ENCODE data around the gene PTH1R.

The PTH1R gene

GRCh38 chr3:46950650-46951241 is 73.2 kb downstream of the PTH1R start:
- Histone ChIP-seq H3K27ac (replicated peaks) (no peak overlapping the region), H3K4me3 (replicated peaks; ENCODE audit: insufficient read depth, low read length) (no peak overlapping the region), H3K27me3 (ENCODE audit: insufficient read depth, poor library complexity, severe bottlenecking) (no peaks in the 10 kb centered on the region)
- TF ChIP-seq REST (IDR thresholded peaks at IDR 0.05; ENCODE audit: insufficient replicate concordance, low read depth) (no peak), SPI1 (IDR thresholded peaks at IDR 0.05; ENCODE audit: borderline replicate concordance, low read depth) (peak; percentile 75)
- no peak for DNase-seq (ENCODE audit: low read depth in 1 of 2, low spot score in 1 of 2)

- Histone ChIP-seq H3K27ac (replicated peaks) (peak overlapping the region; percentile 59), H3K27me3 (ENCODE audit: insufficient read depth, poor library complexity, severe bottlenecking) (no peaks in the 10 kb centered on the region), H3K4me3 (replicated peaks; ENCODE audit: insufficient read depth, low read length) (no peak overlapping the region)
- no peak for DNase-seq (ENCODE audit: low read depth in 1 of 2, low spot score in 1 of 2)
- no peak for TF ChIP-seq CTCF (IDR thresholded peaks at IDR 0.05; ENCODE audit: insufficient read depth, low read length)
- no peak for TF ChIP-seq GABPA (IDR thresholded peaks at IDR 0.05; ENCODE audit: low read depth)
- no peak for TF ChIP-seq REST (IDR thresholded peaks at IDR 0.05; ENCODE audit: insufficient replicate concordance, low read depth)
- no peak for TF ChIP-seq SPI1 (IDR thresholded peaks at IDR 0.05; ENCODE audit: borderline replicate concordance, low read depth)
- TF ChIP-seq POLR2AphosphoS5 (IDR thresholded peaks at IDR 0.05; ENCODE audit: low read depth), result no peak
Measured at GRCh38 chr3:46952813-46953212, 75.3 kb downstream of the PTH1R start.
